Tibial artery (tissue), 4 donors: ENCODE data around the gene AAMDC.
"Not testable (repeated sequence)": the region's sequence is repeated elsewhere in the genome, so short reads cannot be mapped to it uniquely, and the experiment has no call there.

Experiments used
- DNase-seq, 2 donors: peaks; one replicate each; pipeline ENCODE4 v3.0.0-alpha.2; 2019
- H3K27ac ChIP-seq, 2 donors: fragments of 200-600 bp; sonication (generic) in 1 of 2; 1 replicate in 1 of 2; 2 replicates in 1 of 2; pipeline ENCODE4 v1.5.1; 2018 to 2019; ENCODE audit warnings: mild to moderate bottlenecking in 1 of 2
- H3K27me3 ChIP-seq, 2 donors: fragments of 200-600 bp; sonication (generic) in 1 of 2; one replicate each; pipeline versions ENCODE4 v1.5.1 to v1.6.0; 2016 to 2019
- H3K36me3 ChIP-seq, 3 donors: fragments of 200-600 bp; sonication (generic) in 2 of 3; one replicate each; pipeline ENCODE4 v1.5.1; 2016 to 2019; ENCODE audit warnings: mild to moderate bottlenecking in 2 of 3
- H3K4me1 ChIP-seq, 4 donors: fragments of 200-600 bp; sonication (generic) in 2 of 4; 1 replicate in 3 of 4; 2 replicates in 1 of 4; pipeline ENCODE4 v1.5.1; 2016 to 2019
- H3K4me3 ChIP-seq, 2 donors: fragments of 200-600 bp; sonication (generic) in 1 of 2; 1 replicate in 1 of 2; 2 replicates in 1 of 2; pipeline ENCODE4 v1.5.1; 2018 to 2019; ENCODE audit warnings: mild to moderate bottlenecking in 2 of 2
- H3K9me3 ChIP-seq, 3 donors: fragments of 200-600 bp; sonication (generic) in 1 of 3; one replicate each; pipeline ENCODE4 v1.5.1; 2016 to 2019
- CTCF ChIP-seq, 2 experiments: fragments of 200-600 bp in 1 of 2; fragments of 450-650 bp in 1 of 2; IDR thresholded peaks; one replicate each; pipeline ENCODE4 v1.5.1; 2017 to 2019; ENCODE audit warnings: antibody characterized with exemption in 2 of 2, mild to moderate bottlenecking in 1 of 2, moderate library complexity in 1 of 2
- intact Hi-C: fragments of 100-400 bp; cut with DNase I; formaldehyde crosslinking; loops from one replicate; pipeline ENCODE4 v1.15.0; 2023; ENCODE audit warnings: low total_unique reads

AAMDC gene

DNA sequence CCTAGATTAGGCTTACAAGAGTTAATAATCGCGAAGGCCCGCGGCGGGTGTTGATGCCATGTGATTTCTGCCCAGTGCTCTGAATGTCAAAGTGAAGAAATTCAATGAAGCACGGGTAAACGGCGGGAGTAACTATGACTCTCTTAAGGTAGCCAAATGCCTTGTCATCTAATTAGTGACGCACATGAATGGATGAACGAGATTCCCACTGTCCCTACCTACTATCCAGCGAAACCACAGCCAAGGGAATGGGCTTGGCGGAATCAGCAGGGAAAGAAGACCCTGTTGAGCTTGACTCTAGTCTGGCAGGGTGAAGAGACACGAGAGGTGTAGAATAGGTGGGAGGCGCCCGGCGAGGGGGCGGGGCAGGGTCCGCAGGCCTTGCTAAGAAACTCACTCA is 65.5 kb downstream of the AAMDC start:
- no peaks in the 10 kb centered on the region for H3K27me3 ChIP-seq
- H3K4me3 ChIP-seq, result no peak overlapping the region
- no peak for DNase-seq
- no peak overlapping the region for H3K27ac ChIP-seq
- no peak for TF ChIP-seq CTCF (IDR thresholded peaks at IDR 0.05)
- intact Hi-C loops, result no loop called here
- H3K9me3 ChIP-seq, result no peaks in the 10 kb centered on the region
- peaks cover 14 to 63% (median 52%) of the 10 kb centered on the region in 3 donors for H3K36me3 ChIP-seq
- H3K4me1 ChIP-seq, result no peaks in the 10 kb centered on the region

GRCh38 chr11:77889045-77889444 is 68.1 kb downstream of the AAMDC start:
- H3K4me3 ChIP-seq, H3K4me1 ChIP-seq, intact Hi-C loops, H3K27me3 ChIP-seq, H3K9me3 ChIP-seq, DNase-seq, H3K27ac ChIP-seq: not testable (repeated sequence)
- peaks cover 20 to 60% (median 39%) of the 10 kb centered on the region in 3 donors for H3K36me3 ChIP-seq

DNA sequence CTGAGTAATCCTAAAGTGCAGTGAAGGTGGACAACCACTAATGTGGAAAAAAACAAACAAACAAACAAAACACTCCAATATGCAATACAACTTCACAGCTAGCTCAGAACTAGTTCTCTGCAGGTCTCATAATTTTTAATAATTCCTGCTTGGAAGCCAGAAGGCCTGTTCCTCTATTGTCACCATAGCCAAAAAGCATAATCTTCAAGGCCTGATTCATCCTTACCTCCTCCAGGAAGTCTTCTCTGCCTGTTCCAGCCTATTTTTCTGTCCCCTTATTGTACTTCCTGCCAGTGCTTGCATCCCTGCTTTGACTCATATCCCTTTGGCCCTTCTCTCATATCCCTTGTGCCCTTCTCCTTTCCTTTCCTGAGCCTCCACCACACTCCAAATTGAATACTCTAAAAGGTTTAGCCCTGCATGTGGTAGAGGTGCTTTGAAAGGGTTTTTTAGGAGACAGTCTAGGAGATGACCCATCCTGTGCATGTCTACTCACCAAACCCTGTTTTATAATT is 69.2 kb downstream of the AAMDC start:
- H3K4me3 ChIP-seq, intact Hi-C loops, H3K9me3 ChIP-seq, H3K27me3 ChIP-seq, DNase-seq, H3K27ac ChIP-seq: not testable (repeated sequence)
- H3K36me3 ChIP-seq, result peaks cover 20 to 49% (median 29%) of the 10 kb centered on the region in 3 donors
- peaks cover 0 to 12% (median 0%) of the 10 kb centered on the region in 4 donors for H3K4me1 ChIP-seq

DNA sequence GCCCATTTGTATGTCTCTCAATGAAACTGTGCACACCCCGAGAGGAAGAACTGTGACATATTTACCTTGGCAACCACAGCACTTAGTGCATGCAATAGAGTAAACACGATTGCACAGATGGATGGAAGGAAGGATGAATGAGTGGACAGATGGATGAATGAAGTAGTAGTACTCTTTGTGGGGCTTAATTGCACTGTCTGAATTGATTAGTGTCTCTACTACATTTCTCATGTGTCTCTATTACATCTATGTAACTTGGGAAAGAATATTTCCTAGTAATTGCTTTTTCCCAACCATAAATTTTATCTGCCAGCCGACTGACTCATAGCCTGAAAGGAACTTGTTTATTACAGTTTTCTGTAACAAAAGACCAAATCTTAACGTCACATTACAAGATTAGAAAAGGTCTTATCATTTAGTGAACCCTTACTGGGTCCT is 69.7 kb downstream of the AAMDC start:
- H3K27me3 ChIP-seq, H3K27ac ChIP-seq, intact Hi-C loops, H3K9me3 ChIP-seq, DNase-seq, H3K4me3 ChIP-seq: not testable (repeated sequence)
- H3K4me1 ChIP-seq, result peaks cover 0 to 14% (median 0%) of the 10 kb centered on the region in 4 donors
- H3K36me3 ChIP-seq, result peaks cover 19 to 47% (median 24%) of the 10 kb centered on the region in 3 donors

- Histone ChIP-seq H3K4me1 (peaks cover 0 to 20% (median 2%) of the 10 kb centered on the region in 4 donors), H3K36me3 (peaks cover 14 to 40% (median 18%) of the 10 kb centered on the region in 3 donors)
- intact Hi-C loops, H3K27ac ChIP-seq, H3K27me3 ChIP-seq, H3K9me3 ChIP-seq, H3K4me3 ChIP-seq, DNase-seq: not testable (repeated sequence)
These were observed 70.3 kb downstream of the AAMDC start for GRCh38 chr11:77891256-77891655.

DNA sequence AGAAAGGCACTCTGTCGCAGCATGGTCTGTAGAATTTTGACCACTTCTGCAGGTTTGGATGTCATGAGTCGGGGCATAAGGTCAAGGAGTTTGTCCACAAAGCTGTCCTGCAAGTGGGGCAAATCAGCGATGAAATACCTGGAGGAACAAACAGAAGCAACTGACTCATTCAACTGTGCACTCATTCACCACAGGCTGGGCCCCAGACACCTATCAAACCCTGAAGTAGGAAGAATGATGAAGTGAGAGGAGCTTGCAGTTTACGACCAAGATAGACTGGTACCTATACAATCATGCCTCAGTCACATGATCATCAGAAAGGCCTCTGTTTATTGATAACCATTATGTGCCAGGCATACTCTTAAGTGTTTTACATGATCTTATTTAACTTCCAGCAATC is 70.8 kb downstream of the AAMDC start:
- peaks cover 0 to 22% (median 2%) of the 10 kb centered on the region in 4 donors for H3K4me1 ChIP-seq
- H3K9me3 ChIP-seq, H3K27me3 ChIP-seq, H3K27ac ChIP-seq, intact Hi-C loops, H3K4me3 ChIP-seq, DNase-seq: not testable (repeated sequence)
- H3K36me3 ChIP-seq, result peaks cover 14 to 36% (median 15%) of the 10 kb centered on the region in 3 donors

DNA sequence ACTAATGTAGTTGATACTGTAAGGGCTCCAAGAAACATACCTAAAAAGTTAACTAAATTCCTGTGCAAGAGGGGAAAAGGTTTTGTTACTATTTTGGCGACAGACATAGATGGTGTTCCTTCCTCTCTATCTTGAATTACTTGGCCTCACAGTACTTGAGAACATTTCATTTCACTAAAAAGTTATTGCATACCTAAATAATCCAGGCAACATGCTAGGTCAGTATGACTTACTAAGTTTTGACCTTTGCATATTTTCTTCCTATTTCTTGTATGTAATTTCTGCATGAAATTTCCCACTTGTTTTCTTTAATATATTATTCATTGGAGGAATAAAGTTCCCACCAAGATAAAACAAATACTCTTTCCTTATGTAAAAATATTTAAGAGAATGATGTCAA is 74.0 kb downstream of the AAMDC start:
- H3K9me3 ChIP-seq, H3K27ac ChIP-seq, DNase-seq, H3K27me3 ChIP-seq, H3K4me3 ChIP-seq, intact Hi-C loops: not testable (repeated sequence)
- H3K4me1 ChIP-seq, result peaks cover 0 to 22% (median 2%) of the 10 kb centered on the region in 4 donors
- peaks cover 21 to 40% (median 23%) of the 10 kb centered on the region in 3 donors for H3K36me3 ChIP-seq

GRCh38 chr11:77908835-77909234 is 87.9 kb downstream of the AAMDC start:
- no peaks in the 10 kb centered on the region for H3K27me3 ChIP-seq
- H3K9me3 ChIP-seq, result no peaks in the 10 kb centered on the region
- TF ChIP-seq CTCF (IDR thresholded peaks at IDR 0.05), result no peak
- peaks cover 7 to 15% (median 15%) of the 10 kb centered on the region in 3 donors for H3K36me3 ChIP-seq
- H3K4me1 ChIP-seq, result no peaks in the 10 kb centered on the region
- DNase-seq, result no peak
- H3K27ac ChIP-seq, result no peak overlapping the region
- intact Hi-C loops, result no loop called here
- no peak overlapping the region for H3K4me3 ChIP-seq

DNA sequence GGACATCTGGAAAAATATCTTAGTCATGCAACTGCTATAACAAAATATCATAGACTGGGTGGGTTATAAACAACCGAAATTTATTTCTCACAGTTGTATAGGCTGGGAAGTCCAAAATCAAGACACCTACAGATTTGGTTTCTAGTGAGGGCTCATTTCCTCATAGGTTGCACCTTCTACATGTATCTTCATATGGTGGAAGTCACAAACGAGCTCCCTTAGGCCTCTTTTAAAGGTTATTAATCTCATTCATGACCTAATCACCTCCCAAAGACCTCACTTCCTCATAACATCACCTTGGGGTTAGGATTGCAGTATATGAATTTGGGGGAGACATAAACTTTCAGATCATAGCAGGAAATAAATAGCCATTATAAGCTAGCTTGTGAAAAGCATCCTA is 88.3 kb downstream of the AAMDC start:
- no peaks in the 10 kb centered on the region for H3K9me3 ChIP-seq
- no peak overlapping the region for H3K27ac ChIP-seq
- H3K27me3 ChIP-seq, result no peaks in the 10 kb centered on the region
- H3K36me3 ChIP-seq, result peaks cover 7 to 14% (median 14%) of the 10 kb centered on the region in 3 donors
- no peak for DNase-seq
- TF ChIP-seq CTCF (IDR thresholded peaks at IDR 0.05), result no peak
- intact Hi-C loops, result no loop called here
- no peak overlapping the region for H3K4me3 ChIP-seq
- peaks cover 0 to 4% (median under 1%) of the 10 kb centered on the region in 4 donors for H3K4me1 ChIP-seq

- DNase-seq, H3K27ac ChIP-seq, H3K27me3 ChIP-seq, intact Hi-C loops, H3K4me3 ChIP-seq, H3K9me3 ChIP-seq: not testable (repeated sequence)
- peaks cover 0 to 10% (median 2%) of the 10 kb centered on the region in 4 donors for H3K4me1 ChIP-seq
- H3K36me3 ChIP-seq, result peaks cover 7 to 19% (median 7%) of the 10 kb centered on the region in 3 donors
These were observed 89.9 kb downstream of the AAMDC start for GRCh38 chr11:77910828-77911227.

GRCh38 chr11:77913608-77914306 is 92.8 kb downstream of the AAMDC start:
- not testable (repeated sequence) for H3K9me3 ChIP-seq

More at GRCh38 chr11:77913608-77914306, 92.8 kb downstream of the AAMDC start:
- peaks cover 0 to 10% (median 2%) of the 10 kb centered on the region in 4 donors for H3K4me1 ChIP-seq
- H3K4me3 ChIP-seq, intact Hi-C loops, DNase-seq, H3K27me3 ChIP-seq, H3K27ac ChIP-seq: not testable (repeated sequence)
- peaks cover 0 to 24% (median 8%) of the 10 kb centered on the region in 3 donors for H3K36me3 ChIP-seq
